ENCODE measurements around the gene CDK6. TPM values are rescaled to one million over a fixed set of nuclear protein-coding genes. Genes with fewer than 3 reads are reported as not detected.

The CDK6 gene
- total RNA-seq, 4 donors from 2014 or later: 1.2 to 6.9 (median 2.6) TPM

DNA sequence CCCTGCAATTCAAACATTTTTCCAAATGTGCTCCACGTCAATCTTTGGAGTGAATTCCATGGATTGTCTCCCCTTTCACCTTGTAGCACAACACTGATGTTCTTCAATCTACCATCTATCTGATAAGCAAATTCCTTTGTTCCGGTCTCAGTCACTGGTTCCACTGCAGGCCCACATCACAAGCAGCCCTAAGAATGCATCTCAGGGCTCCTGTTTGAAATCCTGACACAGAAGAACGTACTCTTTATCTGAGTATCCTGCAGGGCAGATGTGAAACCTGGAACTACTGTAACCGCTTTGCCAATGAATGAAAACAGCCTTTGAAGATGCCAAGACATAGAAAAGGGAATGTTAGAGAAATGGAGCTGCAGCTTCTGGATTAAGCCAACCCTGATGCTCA is 183.2 kb downstream of the CDK6 start:
- TF ChIP-seq POLR2A (IDR thresholded peaks at IDR 0.05): no peak
- TF ChIP-seq, protein P1, sequence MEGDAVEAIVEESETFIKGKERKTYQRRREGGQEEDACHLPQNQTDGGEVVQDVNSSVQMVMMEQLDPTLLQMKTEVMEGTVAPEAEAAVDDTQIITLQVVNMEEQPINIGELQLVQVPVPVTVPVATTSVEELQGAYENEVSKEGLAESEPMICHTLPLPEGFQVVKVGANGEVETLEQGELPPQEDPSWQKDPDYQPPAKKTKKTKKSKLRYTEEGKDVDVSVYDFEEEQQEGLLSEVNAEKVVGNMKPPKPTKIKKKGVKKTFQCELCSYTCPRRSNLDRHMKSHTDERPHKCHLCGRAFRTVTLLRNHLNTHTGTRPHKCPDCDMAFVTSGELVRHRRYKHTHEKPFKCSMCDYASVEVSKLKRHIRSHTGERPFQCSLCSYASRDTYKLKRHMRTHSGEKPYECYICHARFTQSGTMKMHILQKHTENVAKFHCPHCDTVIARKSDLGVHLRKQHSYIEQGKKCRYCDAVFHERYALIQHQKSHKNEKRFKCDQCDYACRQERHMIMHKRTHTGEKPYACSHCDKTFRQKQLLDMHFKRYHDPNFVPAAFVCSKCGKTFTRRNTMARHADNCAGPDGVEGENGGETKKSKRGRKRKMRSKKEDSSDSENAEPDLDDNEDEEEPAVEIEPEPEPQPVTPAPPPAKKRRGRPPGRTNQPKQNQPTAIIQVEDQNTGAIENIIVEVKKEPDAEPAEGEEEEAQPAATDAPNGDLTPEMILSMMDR (IDR thresholded peaks at IDR 0.05 in 4 of 5, conservative IDR thresholded peaks at IDR 0.05 in 1 of 5): no peak
- H3K4me1 ChIP-seq: no peaks in the 10 kb centered on the region

DNA sequence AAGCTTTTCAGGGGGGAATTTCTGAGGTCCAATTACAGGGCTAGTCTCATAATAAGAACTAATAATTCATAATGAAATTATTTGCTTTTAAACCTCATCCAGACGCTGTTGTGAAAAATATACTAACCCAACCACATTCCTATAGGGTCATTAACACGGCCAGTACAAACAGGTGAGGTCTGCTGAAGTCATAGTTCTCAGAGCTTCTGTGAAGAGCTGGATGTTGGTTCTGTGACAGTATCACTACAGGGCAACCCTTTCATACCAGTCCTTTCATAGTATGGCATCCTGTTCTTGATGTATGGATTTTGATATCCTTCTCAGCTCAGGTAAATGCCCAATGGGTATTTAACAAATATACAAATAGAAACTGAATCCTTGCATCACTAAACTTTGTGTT is 183.8 kb downstream of the CDK6 start:
- H3K9me3 ChIP-seq: no peaks in the 10 kb centered on the region
- no peak for TF ChIP-seq POLR2A (IDR thresholded peaks at IDR 0.05)
- TF ChIP-seq, protein P1 (IDR thresholded peaks at IDR 0.05 in 4 of 5, conservative IDR thresholded peaks at IDR 0.05 in 1 of 5): no peak
- in situ Hi-C loops (cut with MboI; ENCODE audit: low sequenced_read_pairs in 4 of 4) (no loop called here), intact Hi-C loops (cut with DNase I; ENCODE audit: low total_unique reads) (no loop called here)
- H3K36me3 ChIP-seq: no peaks in the 10 kb centered on the region
- H3K4me3 ChIP-seq: no peak overlapping the region
- H3K4me1 ChIP-seq: no peaks in the 10 kb centered on the region
- H3K27me3 ChIP-seq: no peaks in the 10 kb centered on the region
- no peak overlapping the region for H3K27ac ChIP-seq
- DNase-seq (no peak), ATAC-seq (no peak)

More for the DNA sequence above, 183.2 kb downstream of the CDK6 start:
- intact Hi-C loops (cut with DNase I; ENCODE audit: low total_unique reads) (no loop called here), in situ Hi-C loops (cut with MboI; ENCODE audit: low sequenced_read_pairs in 4 of 4) (no loop called here)
- no peak for ATAC-seq
- no peak overlapping the region for H3K27ac ChIP-seq
- no peak for DNase-seq
- no peaks in the 10 kb centered on the region for H3K27me3 ChIP-seq
- no peak overlapping the region for H3K4me3 ChIP-seq
- H3K36me3 ChIP-seq: no peaks in the 10 kb centered on the region
- H3K9me3 ChIP-seq: no peaks in the 10 kb centered on the region

DNA sequence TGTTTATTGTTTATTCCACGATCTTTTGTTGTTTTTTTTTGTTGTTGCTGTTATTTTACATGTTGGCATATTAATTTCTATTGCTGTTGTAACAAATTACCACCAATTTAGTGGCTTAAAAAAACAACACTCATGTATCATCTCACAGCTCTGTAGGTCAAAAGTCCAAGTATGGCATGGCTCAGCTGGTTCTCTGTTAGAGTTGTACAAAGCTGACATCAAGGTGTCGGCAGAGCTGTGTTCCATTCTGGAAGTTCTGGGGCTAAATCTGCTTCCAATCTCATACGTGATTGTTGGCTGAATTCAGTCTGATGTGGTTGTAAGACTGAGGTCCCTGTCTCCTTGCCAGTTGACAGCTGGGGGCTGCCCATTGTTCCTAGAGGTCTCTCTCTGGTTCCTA is 186.0 kb downstream of the CDK6 start:
- peaks cover 0 to 2% of the 10 kb centered on the region in 2 donors for H3K4me1 ChIP-seq
- ATAC-seq (no peak), DNase-seq (no peak)
- in situ Hi-C loops (cut with MboI; ENCODE audit: low sequenced_read_pairs in 4 of 4): no loop called here
- H3K36me3 ChIP-seq: no peaks in the 10 kb centered on the region
- no peaks in the 10 kb centered on the region for H3K27me3 ChIP-seq
- TF ChIP-seq, protein P1 (IDR thresholded peaks at IDR 0.05 in 4 of 5, conservative IDR thresholded peaks at IDR 0.05 in 1 of 5): no peak
- no peak for TF ChIP-seq POLR2A (IDR thresholded peaks at IDR 0.05)
- H3K9me3 ChIP-seq: no peaks in the 10 kb centered on the region
- no peak overlapping the region for H3K4me3 ChIP-seq
- H3K27ac ChIP-seq: no peak overlapping the region
- intact Hi-C loops (cut with DNase I; ENCODE audit: low total_unique reads): no loop called here

DNA sequence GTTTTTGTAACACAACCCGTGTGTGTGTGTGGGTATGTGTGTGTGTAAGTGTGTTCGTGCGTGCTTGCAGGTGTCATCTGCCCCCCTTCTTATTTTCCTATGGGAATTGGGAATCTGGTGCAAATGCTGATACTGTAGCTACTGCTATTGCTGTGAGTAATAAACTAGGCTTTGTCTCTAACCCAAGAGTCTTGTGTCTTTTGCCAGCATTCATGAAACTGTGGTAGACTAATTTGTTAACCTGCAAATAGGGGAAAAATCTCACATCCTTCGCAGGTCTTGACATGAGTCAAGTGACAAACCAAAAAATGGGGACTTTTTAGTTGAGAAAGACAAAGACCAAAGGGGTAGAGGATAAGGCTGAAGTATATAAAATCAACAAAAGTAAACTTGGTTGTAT is 188.3 kb downstream of the CDK6 start:
- DNase-seq (no peak), ATAC-seq (no peak)
- in situ Hi-C loops (cut with MboI; ENCODE audit: low sequenced_read_pairs in 4 of 4): no loop called here
- H3K27me3 ChIP-seq: no peaks in the 10 kb centered on the region
- H3K4me3 ChIP-seq: no peak overlapping the region
- no peaks in the 10 kb centered on the region for H3K36me3 ChIP-seq
- TF ChIP-seq POLR2A (IDR thresholded peaks at IDR 0.05): no peak
- TF ChIP-seq, protein P1 (IDR thresholded peaks at IDR 0.05 in 4 of 5, conservative IDR thresholded peaks at IDR 0.05 in 1 of 5): no peak
- intact Hi-C loops (cut with DNase I; ENCODE audit: low total_unique reads): no loop called here
- peaks cover 0 to 8% of the 10 kb centered on the region in 2 donors for H3K4me1 ChIP-seq
- H3K9me3 ChIP-seq: no peaks in the 10 kb centered on the region
- no peak overlapping the region for H3K27ac ChIP-seq

DNA sequence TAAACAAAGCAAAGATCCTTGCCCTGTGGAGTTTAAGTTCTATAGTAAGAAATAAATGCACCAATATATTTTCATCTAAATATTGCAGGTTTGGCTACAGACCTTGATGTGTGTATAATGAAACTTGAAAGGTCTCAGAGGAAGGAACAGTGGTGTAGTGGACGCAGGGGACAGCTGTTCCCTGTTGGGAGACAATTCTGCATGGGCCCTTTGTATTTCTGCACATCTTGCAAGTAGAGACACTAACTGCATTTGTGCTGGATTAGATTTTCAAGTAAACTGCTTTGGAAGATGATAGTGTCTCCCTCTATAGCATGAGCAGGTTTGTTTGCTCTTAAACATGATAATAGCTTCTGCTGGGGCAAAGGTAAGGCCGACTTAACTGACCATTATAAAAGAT is 188.7 kb downstream of the CDK6 start:
- TF ChIP-seq POLR2A (IDR thresholded peaks at IDR 0.05): no peak
- TF ChIP-seq, protein P1 (IDR thresholded peaks at IDR 0.05 in 4 of 5, conservative IDR thresholded peaks at IDR 0.05 in 1 of 5): no peak
- intact Hi-C loops (cut with DNase I; ENCODE audit: low total_unique reads) (no loop called here), in situ Hi-C loops (cut with MboI; ENCODE audit: low sequenced_read_pairs in 4 of 4) (no loop called here)
- DNase-seq: no peak
- Histone ChIP-seq H3K36me3 (no peaks in the 10 kb centered on the region), H3K27me3 (no peaks in the 10 kb centered on the region), H3K27ac (no peak overlapping the region), H3K9me3 (no peaks in the 10 kb centered on the region), H3K4me1 (peaks cover 0 to 8% of the 10 kb centered on the region in 2 donors), H3K4me3 (no peak overlapping the region)
- ATAC-seq: no peak
